Neuronal stem cell (in vitro differentiated cells): ENCODE data around the gene KIF21B.

ENCODE experiments used
- DNase-seq: peaks from one replicate; pipeline ENCODE4 v3.0.0-alpha.2; 2013; ENCODE audit warnings: low spot score
- H2AFZ ChIP-seq: one replicate; pipeline ENCODE4 v1.6.1; 2013; ENCODE audit warnings: mild to moderate bottlenecking, low read length, inconsistent platforms
- H2AK5ac ChIP-seq: 2 replicates; pipeline ENCODE4 v1.6.1; 2013; ENCODE audit warnings: low read depth, mild to moderate bottlenecking, inconsistent platforms, low read length, moderate library complexity, mixed read lengths
- H2BK120ac ChIP-seq: 2 replicates; pipeline ENCODE4 v1.6.1; 2013; ENCODE audit warnings: low read depth, mild to moderate bottlenecking, inconsistent platforms, low read length, moderate library complexity, mixed read lengths
- H2BK12ac ChIP-seq: one replicate; pipeline ENCODE4 v1.6.1; 2013; ENCODE audit warnings: low read length, inconsistent platforms
- H2BK15ac ChIP-seq: 2 replicates; pipeline ENCODE4 v1.6.1; 2013; ENCODE audit warnings: mild to moderate bottlenecking, low read length, inconsistent platforms, mixed read lengths
- H2BK5ac ChIP-seq: one replicate; pipeline ENCODE4 v1.6.1; 2013; ENCODE audit warnings: inconsistent platforms, mild to moderate bottlenecking, low read length, moderate library complexity
- H3K14ac ChIP-seq: one replicate; pipeline ENCODE4 v1.6.1; 2013; ENCODE audit warnings: low read length, inconsistent platforms
- H3K18ac ChIP-seq: 2 replicates; pipeline ENCODE4 v1.6.1; 2013; ENCODE audit warnings: low read length, inconsistent platforms
- H3K23ac ChIP-seq: 2 replicates; pipeline ENCODE4 v1.6.1; 2013; ENCODE audit warnings: low read depth, mild to moderate bottlenecking, mixed read lengths, low read length, inconsistent platforms; ENCODE audit not compliant: poor library complexity
- H3K27ac ChIP-seq: replicated peaks from 3 replicates; pipeline ENCODE4 v1.5.1; 2013; ENCODE audit warnings: low read length, inconsistent platforms
- H3K27me3 ChIP-seq, 3 experiments: 2 replicates each; pipeline ENCODE4 v1.6.1; 2013; ENCODE audit warnings: low read length in 3 of 3, mild to moderate bottlenecking in 2 of 3, inconsistent platforms in 1 of 3, low read depth in 1 of 3, mixed read lengths in 1 of 3, moderate library complexity in 1 of 3; ENCODE audit not compliant: control insufficient read depth in 3 of 3, insufficient read depth in 3 of 3
- H3K36me3 ChIP-seq, 2 donors: replicated peaks in 1 of 2; 2 replicates each; pipeline ENCODE4 v1.6.1; 2013; ENCODE audit warnings: low read length in 2 of 2; ENCODE audit not compliant: control insufficient read depth in 2 of 2, insufficient read depth in 2 of 2
- H3K4ac ChIP-seq: 2 replicates; pipeline ENCODE4 v1.6.1; 2013; ENCODE audit warnings: inconsistent platforms, mild to moderate bottlenecking, low read length, moderate library complexity
- H3K4me1 ChIP-seq, 2 donors: 1 replicate in 1 of 2; 2 replicates in 1 of 2; pipeline ENCODE4 v1.6.1; 2013; ENCODE audit warnings: low read length in 2 of 2, low read depth in 1 of 2; ENCODE audit not compliant: control insufficient read depth in 2 of 2, insufficient read depth in 1 of 2
- H3K4me2 ChIP-seq: one replicate; pipeline ENCODE4 v1.6.1; 2013; ENCODE audit warnings: mild to moderate bottlenecking, low read length, inconsistent platforms; ENCODE audit not compliant: insufficient read depth, poor library complexity, severe bottlenecking
- H3K4me3 ChIP-seq, 2 donors: 2 replicates each; pipeline ENCODE4 v1.5.1; 2013; ENCODE audit warnings: low read length in 2 of 2, mild to moderate bottlenecking in 2 of 2, inconsistent platforms in 1 of 2, moderate library complexity in 1 of 2
- H3K79me1 ChIP-seq: one replicate; pipeline ENCODE4 v1.6.1; 2013; ENCODE audit warnings: low read depth, mild to moderate bottlenecking, inconsistent platforms, low read length, moderate library complexity
- H3K9ac ChIP-seq: one replicate; pipeline ENCODE4 v1.6.1; 2013; ENCODE audit warnings: mild to moderate bottlenecking, low read depth, low read length, inconsistent platforms; ENCODE audit not compliant: poor library complexity
- H3K9me3 ChIP-seq, 2 donors: replicated peaks in 1 of 2; 2 replicates each; pipeline versions ENCODE3 to v1.6.1; 2013; ENCODE audit warnings: low read length in 2 of 2, mild to moderate bottlenecking in 2 of 2, inconsistent platforms in 1 of 2, low read depth in 1 of 2, mixed read lengths in 1 of 2, moderate library complexity in 1 of 2; ENCODE audit not compliant: control insufficient read depth in 2 of 2, insufficient read depth in 1 of 2
- H4K8ac ChIP-seq: one replicate; pipeline ENCODE4 v1.6.1; 2013; ENCODE audit warnings: low read depth, mild to moderate bottlenecking, inconsistent platforms, low read length, moderate library complexity
- H4K91ac ChIP-seq: one replicate; pipeline ENCODE4 v1.6.1; 2013; ENCODE audit warnings: low read length, low read depth, mild to moderate bottlenecking, inconsistent platforms; ENCODE audit not compliant: poor library complexity
- WGBS, 2 donors: extraction: QIAGEN DNeasy Blood & Tissue Kit; methylation state at CpG; one replicate each; pipeline ENCODE4 v1.1.7; 2013; ENCODE audit warnings: missing lambda C conversion rate in 2 of 2, mixed read lengths in 1 of 2; ENCODE audit not compliant: insufficient read length in 2 of 2, insufficient replicate concordance in 1 of 2; ENCODE audit errors: extremely low coverage in 2 of 2; 5-methylcytosine and 5-hydroxymethylcytosine counted together

The KIF21B gene

DNA sequence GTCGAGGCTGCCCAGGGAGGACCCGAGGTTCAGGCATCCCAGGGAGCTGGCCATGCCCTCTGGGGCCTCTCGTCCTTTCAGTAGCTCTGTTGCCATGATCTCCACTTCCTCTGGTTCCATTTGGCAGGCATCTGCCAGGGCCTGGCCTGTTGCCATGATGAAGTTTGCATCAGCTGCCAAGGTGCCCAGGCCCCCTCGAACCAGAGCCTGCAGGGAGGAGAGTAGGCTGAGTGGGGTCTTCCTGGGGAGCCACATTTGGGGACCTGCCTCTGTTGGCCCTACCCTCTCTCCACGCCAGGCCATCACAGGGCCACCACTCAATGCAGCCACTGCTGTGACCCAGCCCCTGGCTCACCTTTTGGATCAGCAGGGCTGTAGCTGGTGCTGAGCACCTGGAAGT, 16.4 kb upstream of the KIF21B start:
- H2BK12ac ChIP-seq: no peak overlapping the region
- H3K14ac ChIP-seq: no peak overlapping the region
- H2BK120ac ChIP-seq: no peak overlapping the region
- no peak overlapping the region for H3K27ac ChIP-seq
- H4K91ac ChIP-seq: no peak overlapping the region
- H3K4me3 ChIP-seq: no peak overlapping the region
- no peak overlapping the region for H3K23ac ChIP-seq
- peak overlapping the region; percentile 85 for H3K18ac ChIP-seq
- no peak overlapping the region for H3K9ac ChIP-seq
- peaks cover 10 to 14% of the 10 kb centered on the region in 2 donors for H3K4me1 ChIP-seq
- no CpG with 5 or more reads among the region's 5 CpGs for WGBS, 2 donors
- no peaks in the 10 kb centered on the region for H3K9me3 ChIP-seq
- H3K4me2 ChIP-seq: no peak overlapping the region
- no peak overlapping the region for H4K8ac ChIP-seq
- H2AK5ac ChIP-seq: no peak overlapping the region
- H3K36me3 ChIP-seq: no peaks in the 10 kb centered on the region
- no peak overlapping the region for H3K4ac ChIP-seq
- peak overlapping the region; percentile 58 for H2AFZ ChIP-seq
- no peak overlapping the region for H2BK15ac ChIP-seq
- H2BK5ac ChIP-seq: no peak overlapping the region
- H3K79me1 ChIP-seq: no peaks in the 10 kb centered on the region
- H3K27me3 ChIP-seq: peaks cover 0 to 7% (median 0%) of the 10 kb centered on the region in 3 experiments
- no peak for DNase-seq

GRCh38 chr1:201039418-201039817, 15.9 kb upstream of the KIF21B start:
- H3K4me1 ChIP-seq: peaks cover 10 to 14% of the 10 kb centered on the region in 2 donors
- no peak overlapping the region for H3K9ac ChIP-seq
- no peak overlapping the region for H2BK15ac ChIP-seq
- H3K27me3 ChIP-seq: peaks cover 0 to 7% (median 0%) of the 10 kb centered on the region in 3 experiments
- H3K9me3 ChIP-seq: no peaks in the 10 kb centered on the region
- no peak overlapping the region for H2BK5ac ChIP-seq
- no peaks in the 10 kb centered on the region for H3K36me3 ChIP-seq
- H3K4ac ChIP-seq: no peak overlapping the region
- no peak overlapping the region for H3K23ac ChIP-seq
- H3K4me2 ChIP-seq: no peak overlapping the region
- no peak overlapping the region for H3K14ac ChIP-seq
- no peak overlapping the region for H4K91ac ChIP-seq
- H3K27ac ChIP-seq: no peak overlapping the region
- H2BK12ac ChIP-seq: no peak overlapping the region
- no peak overlapping the region for H2AK5ac ChIP-seq
- no CpG with 5 or more reads among the region's 2 CpGs for WGBS, 2 donors
- no peak overlapping the region for H2BK120ac ChIP-seq
- DNase-seq: no peak
- no peaks in the 10 kb centered on the region for H3K79me1 ChIP-seq
- H3K18ac ChIP-seq: peak overlapping the region; percentile 85
- H3K4me3 ChIP-seq: no peak overlapping the region
- no peak overlapping the region for H4K8ac ChIP-seq
- H2AFZ ChIP-seq: peak overlapping the region; percentile 58

DNA sequence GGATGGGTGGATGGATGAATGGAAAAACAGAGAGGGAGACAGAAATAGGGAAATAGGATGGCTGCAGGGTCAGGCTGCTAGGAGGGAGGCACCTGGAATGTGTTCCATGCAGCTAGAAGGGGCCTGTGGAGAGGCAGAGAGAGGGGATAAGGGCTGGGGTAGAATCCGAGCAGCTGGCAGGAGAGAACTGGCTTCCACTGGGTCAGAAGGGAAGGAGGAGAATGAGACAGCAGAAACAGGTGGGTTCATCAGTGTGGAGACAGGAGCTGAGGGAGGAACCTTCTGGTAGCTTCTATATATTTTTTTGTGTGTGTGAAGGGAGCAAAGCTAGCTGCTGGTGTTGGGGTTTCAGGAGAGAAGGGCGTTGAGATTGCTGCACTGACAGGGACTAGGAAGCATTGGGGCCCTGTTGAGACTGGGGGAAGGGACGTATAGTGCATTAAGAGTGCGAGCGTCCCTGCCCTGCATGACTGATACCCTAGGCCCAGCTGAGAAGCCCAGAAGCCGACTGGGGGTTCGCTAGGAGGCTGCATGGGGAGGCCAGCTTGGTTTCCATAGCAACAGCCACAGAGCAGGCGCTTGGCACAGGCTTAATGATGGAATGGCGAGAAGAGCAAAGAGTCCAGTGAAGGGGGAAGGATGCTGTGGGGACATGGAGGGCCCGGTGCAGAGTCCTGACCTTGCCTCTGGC, 14.8 kb upstream of the KIF21B start:
- Histone ChIP-seq H3K4ac (no peak overlapping the region), H2BK15ac (no peak overlapping the region), H2AK5ac (no peak overlapping the region), H3K27me3 (peaks cover 0 to 7% (median 0%) of the 10 kb centered on the region in 3 experiments), H3K18ac (peak overlapping the region; percentile 67), H4K91ac (no peak overlapping the region), H3K4me1 (peaks cover 10 to 14% of the 10 kb centered on the region in 2 donors), H2BK12ac (no peak overlapping the region), H2AFZ (no peak overlapping the region), H4K8ac (no peak overlapping the region), H2BK5ac (no peak overlapping the region), H3K9ac (no peak overlapping the region), H3K4me2 (no peak overlapping the region), H3K4me3 (no peak overlapping the region), H2BK120ac (no peak overlapping the region), H3K14ac (no peak overlapping the region), H3K79me1 (no peaks in the 10 kb centered on the region), H3K23ac (no peak overlapping the region), H3K27ac (no peak overlapping the region), H3K36me3 (no peaks in the 10 kb centered on the region), H3K9me3 (no peaks in the 10 kb centered on the region)
- no CpG with 5 or more reads among the region's 10 CpGs for WGBS, 2 donors
- no peak for DNase-seq

DNA sequence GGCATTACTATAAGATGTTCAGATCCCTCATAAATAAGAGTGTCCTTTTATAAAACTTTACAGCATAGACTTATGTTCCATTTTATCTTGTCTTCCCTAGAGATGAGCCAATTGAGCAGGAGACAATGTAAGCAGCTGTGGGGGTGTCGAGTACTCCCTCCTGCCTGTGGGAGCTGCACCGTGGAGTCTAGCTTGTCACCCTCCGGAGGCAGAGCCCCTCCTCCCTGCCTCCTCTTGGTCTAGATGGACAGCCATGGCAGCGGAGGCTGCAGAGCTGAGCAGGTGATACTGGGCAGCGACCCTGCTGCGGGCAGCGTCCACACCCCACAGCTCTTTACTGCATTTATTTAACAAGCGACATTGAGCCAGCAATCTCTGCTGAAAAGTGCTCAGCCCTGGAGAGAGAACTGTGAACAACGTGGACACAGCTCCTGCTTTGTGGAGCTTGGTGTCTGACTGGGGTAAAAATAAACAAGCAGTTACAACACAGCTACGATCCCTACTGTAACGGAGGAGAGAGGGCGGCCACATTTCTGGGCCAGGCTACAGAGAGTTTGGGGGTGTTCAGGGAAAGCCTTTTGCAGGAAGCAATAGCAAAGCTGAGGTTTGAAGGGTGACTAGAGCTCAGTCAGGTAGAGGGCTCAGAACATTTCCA, 12.8 kb upstream of the KIF21B start:
- Histone ChIP-seq H3K9me3 (no peaks in the 10 kb centered on the region), H3K36me3 (no peaks in the 10 kb centered on the region), H2AFZ (no peak overlapping the region), H3K23ac (no peak overlapping the region), H3K14ac (no peak overlapping the region), H2BK15ac (peak overlapping the region; percentile 2), H3K27ac (no peak overlapping the region), H3K18ac (peak overlapping the region; percentile 0), H3K4me1 (peaks cover 8 to 14% of the 10 kb centered on the region in 2 donors), H3K4me2 (no peak overlapping the region), H3K27me3 (peaks cover 0 to 7% (median 0%) of the 10 kb centered on the region in 3 experiments), H4K91ac (no peak overlapping the region), H2BK12ac (no peak overlapping the region), H2BK5ac (no peak overlapping the region), H2AK5ac (no peak overlapping the region), H3K9ac (peak overlapping the region; percentile 47), H3K4me3 (no peak overlapping the region), H3K79me1 (no peaks in the 10 kb centered on the region), H3K4ac (no peak overlapping the region), H4K8ac (no peak overlapping the region), H2BK120ac (no peak overlapping the region)
- WGBS, 2 donors: no CpG with 5 or more reads among the region's 12 CpGs
- no peak for DNase-seq
